ENCODE measurements around the gene XRCC5.

XRCC5 gene

GRCh38 chr2:216169087-216169486 is 59.9 kb downstream of the XRCC5 start:
- peaks cover 12% of the 10 kb centered on the region for H3K36me3 ChIP-seq (ENCODE audit: control insufficient read depth, insufficient read depth, low read length)
- H3K27me3 ChIP-seq (replicated peaks; ENCODE audit: control insufficient read depth, insufficient read depth, low read length), result no peaks in the 10 kb centered on the region
- DNase-seq (ENCODE audit: extremely low read depth, insufficient read length), result no peak
- H3K4me3 ChIP-seq (replicated peaks; ENCODE audit: low read depth, low read length), result no peak overlapping the region
- no peak for TF ChIP-seq CTCF (IDR thresholded peaks at IDR 0.05; ENCODE audit: insufficient read depth, low read length, poor library complexity, severe bottlenecking)

GRCh38 chr2:216170076-216170763 is 61.1 kb downstream of the XRCC5 start:
- no peak overlapping the region for H3K4me3 ChIP-seq (replicated peaks; ENCODE audit: low read depth, low read length)
- no peaks in the 10 kb centered on the region for H3K27me3 ChIP-seq (replicated peaks; ENCODE audit: control insufficient read depth, insufficient read depth, low read length)
- peaks cover 8% of the 10 kb centered on the region for H3K36me3 ChIP-seq (ENCODE audit: control insufficient read depth, insufficient read depth, low read length)
- no peak for DNase-seq (ENCODE audit: extremely low read depth, insufficient read length)
- no peak for TF ChIP-seq CTCF (IDR thresholded peaks at IDR 0.05; ENCODE audit: insufficient read depth, low read length, poor library complexity, severe bottlenecking)

- DNase-seq (ENCODE audit: extremely low read depth, insufficient read length), result no peak
- no peak for TF ChIP-seq CTCF (IDR thresholded peaks at IDR 0.05; ENCODE audit: insufficient read depth, low read length, poor library complexity, severe bottlenecking)
- no peak overlapping the region for H3K4me3 ChIP-seq (replicated peaks; ENCODE audit: low read depth, low read length)
- H3K27me3 ChIP-seq (replicated peaks; ENCODE audit: control insufficient read depth, insufficient read depth, low read length), result no peaks in the 10 kb centered on the region
- peaks cover 10% of the 10 kb centered on the region for H3K36me3 ChIP-seq (ENCODE audit: control insufficient read depth, insufficient read depth, low read length)
Observed at GRCh38 chr2:216171011-216171410, 61.9 kb downstream of the XRCC5 start.

- H3K27me3 ChIP-seq (replicated peaks; ENCODE audit: control insufficient read depth, insufficient read depth, low read length), result no peaks in the 10 kb centered on the region
- no peak for TF ChIP-seq CTCF (IDR thresholded peaks at IDR 0.05; ENCODE audit: insufficient read depth, low read length, poor library complexity, severe bottlenecking)
- H3K4me3 ChIP-seq (replicated peaks; ENCODE audit: low read depth, low read length), result no peak overlapping the region
- H3K36me3 ChIP-seq (ENCODE audit: control insufficient read depth, insufficient read depth, low read length), result peaks cover 10% of the 10 kb centered on the region
- DNase-seq (ENCODE audit: extremely low read depth, insufficient read length), result no peak
Observed at GRCh38 chr2:216172493-216172892, 63.3 kb downstream of the XRCC5 start.

- no peak for TF ChIP-seq CTCF (IDR thresholded peaks at IDR 0.05; ENCODE audit: insufficient read depth, low read length, poor library complexity, severe bottlenecking)
- Histone ChIP-seq H3K27me3 (replicated peaks; ENCODE audit: control insufficient read depth, insufficient read depth, low read length) (no peaks in the 10 kb centered on the region), H3K36me3 (ENCODE audit: control insufficient read depth, insufficient read depth, low read length) (peaks cover 8% of the 10 kb centered on the region), H3K4me3 (replicated peaks; ENCODE audit: low read depth, low read length) (no peak overlapping the region)
- no peak for DNase-seq (ENCODE audit: extremely low read depth, insufficient read length)
Observed at GRCh38 chr2:216179015-216179414, 69.9 kb downstream of the XRCC5 start.

- no peak overlapping the region for H3K4me3 ChIP-seq (replicated peaks; ENCODE audit: low read depth, low read length)
- H3K36me3 ChIP-seq (ENCODE audit: control insufficient read depth, insufficient read depth, low read length), result peaks cover 9% of the 10 kb centered on the region
- DNase-seq (ENCODE audit: extremely low read depth, insufficient read length), result no peak
- no peaks in the 10 kb centered on the region for H3K27me3 ChIP-seq (replicated peaks; ENCODE audit: control insufficient read depth, insufficient read depth, low read length)
- no peak for TF ChIP-seq CTCF (IDR thresholded peaks at IDR 0.05; ENCODE audit: insufficient read depth, low read length, poor library complexity, severe bottlenecking)
Observed at GRCh38 chr2:216181351-216181750, 72.2 kb downstream of the XRCC5 start.

Measured in GM06990 (cell line).